Gastrocnemius medialis (tissue), 4 donors: Measurements from ENCODE around the gene WDR70.

Experiments used
- CTCF ChIP-seq, 5 experiments: fragments of 450-650 bp in 3 of 5; fragments of 200-600 bp in 2 of 5; sonication (generic) in 2 of 5; IDR thresholded peaks in 4 of 5; conservative IDR thresholded peaks in 1 of 5; 1 replicate in 4 of 5; 2 replicates in 1 of 5; pipeline ENCODE4 v1.5.1; 2016 to 2019; ENCODE audit warnings: antibody characterized with exemption in 5 of 5, mild to moderate bottlenecking in 3 of 5, moderate library complexity in 3 of 5
- POLR2A ChIP-seq, 2 donors: fragments of 450-650 bp; IDR thresholded peaks; one replicate each; pipeline ENCODE4 v1.6.1; 2017; ENCODE audit warnings: antibody characterized with exemption in 2 of 2, mild to moderate bottlenecking in 2 of 2, moderate library complexity in 2 of 2

DNA sequence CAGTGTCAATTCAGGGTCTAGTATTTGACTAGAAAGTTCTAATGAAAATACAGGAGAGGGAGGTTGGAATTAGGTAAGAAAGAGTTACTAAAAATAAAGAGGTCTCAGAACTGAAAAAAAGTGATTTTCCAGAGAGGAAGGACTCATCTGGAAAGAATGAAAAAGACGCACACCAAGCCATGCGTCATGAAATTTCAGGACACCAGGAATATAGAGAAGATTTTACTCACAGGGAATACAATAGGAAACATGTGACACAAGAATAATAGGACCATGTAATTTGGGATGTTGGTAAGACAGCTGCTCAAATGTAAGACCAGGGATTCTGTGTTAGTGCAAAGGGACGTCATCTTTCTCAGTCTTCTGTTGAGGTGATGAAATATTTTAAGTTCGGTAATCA is 236.1 kb downstream of the WDR70 start:
- TF ChIP-seq CTCF (IDR thresholded peaks at IDR 0.05 in 4 of 5, conservative IDR thresholded peaks at IDR 0.05 in 1 of 5) (no peak), POLR2A (IDR thresholded peaks at IDR 0.05) (no peak)
